ENCODE data around the gene RAB3GAP2. TPM values are rescaled to one million over a fixed set of nuclear protein-coding genes. Genes with fewer than 3 reads are reported as not detected.
"Not testable (repeated sequence)": the region's sequence is repeated elsewhere in the genome, so short reads cannot be mapped to it uniquely, and the experiment has no call there.

The RAB3GAP2 gene
- total and polyA plus RNA-seq, 2 donors from 2014 or later: 7.6 to 38.1 TPM

GRCh38 chr1:220217383-220217988 lies 54.8 kb downstream of the RAB3GAP2 start:
- H3K9ac ChIP-seq (ENCODE audit: low read length in 3 of 3): no peak overlapping the region
- TF ChIP-seq CTCF (IDR thresholded peaks at IDR 0.05; ENCODE audit: borderline replicate concordance, extremely low read depth, insufficient read depth): peak; percentile 29
- no peaks in the 10 kb centered on the region for H3K27me3 ChIP-seq (ENCODE audit: control insufficient read depth, insufficient read depth, low read length)
- no peak overlapping the region for H3K4me3 ChIP-seq (ENCODE audit: low read length in 3 of 3)
- no peak overlapping the region for H3K27ac ChIP-seq (ENCODE audit: low read depth in 2 of 2, low read length in 2 of 2)
- H3K9me3 ChIP-seq (ENCODE audit: control insufficient read depth in 2 of 3, insufficient read depth in 1 of 3, low read length in 3 of 3): no peaks in the 10 kb centered on the region
- H3K36me3 ChIP-seq (ENCODE audit: control insufficient read depth in 2 of 3, insufficient read depth in 3 of 3, low read length in 3 of 3): no peaks in the 10 kb centered on the region
- intact Hi-C loops (cut with DNase I): no loop called here
- FAIRE-seq (no peak), DNase-seq (peak in 1 of 5 donors; percentile 3)
- no peaks in the 10 kb centered on the region for H3K4me1 ChIP-seq (ENCODE audit: control insufficient read depth in 2 of 3, insufficient read depth in 2 of 3, low read depth in 1 of 3, low read length in 3 of 3)

GRCh38 chr1:220213382-220213983 lies 58.8 kb downstream of the RAB3GAP2 start:
- no peak for TF ChIP-seq CTCF (IDR thresholded peaks at IDR 0.05; ENCODE audit: borderline replicate concordance, extremely low read depth, insufficient read depth)
- DNase-seq (no peak), FAIRE-seq (no peak)
- Histone ChIP-seq H3K9me3 (ENCODE audit: control insufficient read depth in 2 of 3, insufficient read depth in 1 of 3, low read length in 3 of 3) (no peaks in the 10 kb centered on the region), H3K4me1 (ENCODE audit: control insufficient read depth in 2 of 3, insufficient read depth in 2 of 3, low read depth in 1 of 3, low read length in 3 of 3) (no peaks in the 10 kb centered on the region), H3K27me3 (ENCODE audit: control insufficient read depth, insufficient read depth, low read length) (no peaks in the 10 kb centered on the region), H3K27ac (ENCODE audit: low read depth in 2 of 2, low read length in 2 of 2) (no peak overlapping the region), H3K36me3 (ENCODE audit: control insufficient read depth in 2 of 3, insufficient read depth in 3 of 3, low read length in 3 of 3) (peaks cover 0 to 9% (median 7%) of the 10 kb centered on the region in 3 donors), H3K9ac (ENCODE audit: low read length in 3 of 3) (no peak overlapping the region), H3K4me3 (ENCODE audit: low read length in 3 of 3) (no peak overlapping the region)
- intact Hi-C loops (cut with DNase I): no loop called here

- Histone ChIP-seq H3K27ac (ENCODE audit: low read depth in 2 of 2, low read length in 2 of 2) (no peak overlapping the region), H3K27me3 (ENCODE audit: control insufficient read depth, insufficient read depth, low read length) (no peaks in the 10 kb centered on the region), H3K36me3 (ENCODE audit: control insufficient read depth in 2 of 3, insufficient read depth in 3 of 3, low read length in 3 of 3) (peaks cover 7 to 22% (median 20%) of the 10 kb centered on the region in 3 donors), H3K4me3 (ENCODE audit: low read length in 3 of 3) (no peak overlapping the region), H3K9ac (ENCODE audit: low read length in 3 of 3) (no peak overlapping the region), H3K9me3 (ENCODE audit: control insufficient read depth in 2 of 3, insufficient read depth in 1 of 3, low read length in 3 of 3) (no peaks in the 10 kb centered on the region), H3K4me1 (ENCODE audit: control insufficient read depth in 2 of 3, insufficient read depth in 2 of 3, low read depth in 1 of 3, low read length in 3 of 3) (no peaks in the 10 kb centered on the region)
- FAIRE-seq (no peak), DNase-seq (peak in 4 of 5 donors; percentile 35 to 77 (median 63))
- intact Hi-C loops (cut with DNase I): no loop called here
- no peak for TF ChIP-seq CTCF (IDR thresholded peaks at IDR 0.05; ENCODE audit: borderline replicate concordance, extremely low read depth, insufficient read depth)
Observed at GRCh38 chr1:220207411-220207810, 64.8 kb downstream of the RAB3GAP2 start.

- H3K27me3 ChIP-seq (ENCODE audit: control insufficient read depth, insufficient read depth, low read length); H3K9ac ChIP-seq (ENCODE audit: low read length in 3 of 3); H3K27ac ChIP-seq (ENCODE audit: low read depth in 2 of 2, low read length in 2 of 2); DNase-seq; FAIRE-seq; H3K4me1 ChIP-seq (ENCODE audit: control insufficient read depth in 2 of 3, insufficient read depth in 2 of 3, low read depth in 1 of 3, low read length in 3 of 3); H3K9me3 ChIP-seq (ENCODE audit: control insufficient read depth in 2 of 3, insufficient read depth in 1 of 3, low read length in 3 of 3); H3K4me3 ChIP-seq (ENCODE audit: low read length in 3 of 3); intact Hi-C loops (cut with DNase I): not testable (repeated sequence)
- peaks cover 7 to 26% (median 25%) of the 10 kb centered on the region in 3 donors for H3K36me3 ChIP-seq (ENCODE audit: control insufficient read depth in 2 of 3, insufficient read depth in 3 of 3, low read length in 3 of 3)
Observed at GRCh38 chr1:220204758-220205157, 67.5 kb downstream of the RAB3GAP2 start.

All from kidney (tissue), 14 donors.